Stimulated activated CD8-positive, alpha-beta memory T cell treated with anti-CD3 and anti-CD28 coated beads, Interleukin-12 subunit alpha, Interleukin-12 subunit beta, amount 100 ng/mL, for 24 hours (primary cell): ENCODE data around the gene NFS1.
"Not testable (repeated sequence)": the region's sequence is repeated elsewhere in the genome, so short reads cannot be mapped to it uniquely, and the experiment has no call there.

ENCODE experiments used
- DNase-seq: peaks from one replicate; pipeline ENCODE4 v3.0.0-alpha.2; 2020; ENCODE audit errors: extremely low read depth

The NFS1 gene

GRCh38 chr20:35729836-35730582 lies 30.9 kb upstream of the NFS1 start:
- no peak for DNase-seq

GRCh38 chr20:35729283-35729807 lies 30.2 kb upstream of the NFS1 start:
- DNase-seq = no peak

- no peak for DNase-seq
These were observed 27.9 kb upstream of the NFS1 start for GRCh38 chr20:35726842-35727711.

GRCh38 chr20:35724321-35725230 lies 25.4 kb upstream of the NFS1 start:
- DNase-seq = no peak

GRCh38 chr20:35723652-35724320 lies 24.6 kb upstream of the NFS1 start:
- DNase-seq = not testable (repeated sequence)

GRCh38 chr20:35723275-35723639 lies 24.1 kb upstream of the NFS1 start:
- DNase-seq = not testable (repeated sequence)

- no peak for DNase-seq
These were observed 22.5 kb upstream of the NFS1 start for GRCh38 chr20:35721621-35722020.

GRCh38 chr20:35721219-35721618 lies 22.1 kb upstream of the NFS1 start:
- no peak for DNase-seq

GRCh38 chr20:35720165-35721123 lies 21.3 kb upstream of the NFS1 start:
- no peak for DNase-seq

GRCh38 chr20:35719717-35720116 lies 20.6 kb upstream of the NFS1 start:
- DNase-seq = no peak

GRCh38 chr20:35718972-35719635 lies 20.0 kb upstream of the NFS1 start:
- DNase-seq = no peak

- DNase-seq = not testable (repeated sequence)
These were observed 19.2 kb upstream of the NFS1 start for GRCh38 chr20:35718321-35718720.

- no peak for DNase-seq
These were observed 17.2 kb upstream of the NFS1 start for GRCh38 chr20:35716330-35716729.

GRCh38 chr20:35715652-35716051 lies 16.5 kb upstream of the NFS1 start:
- DNase-seq = no peak

- no peak for DNase-seq
These were observed 15.0 kb upstream of the NFS1 start for GRCh38 chr20:35714127-35714526.

GRCh38 chr20:35713120-35713519 lies 14.0 kb upstream of the NFS1 start:
- not testable (repeated sequence) for DNase-seq

GRCh38 chr20:35711588-35712209 lies 12.5 kb upstream of the NFS1 start:
- DNase-seq = no peak

- no peak for DNase-seq
These were observed 11.9 kb upstream of the NFS1 start for GRCh38 chr20:35710884-35711587.
